WTC11 (cell line): ENCODE results near the gene EPS8L2. TPM values are rescaled to one million over a fixed set of nuclear protein-coding genes. Genes with fewer than 3 reads are reported as not detected.

ENCODE experiments used
- ATAC-seq: fragments of 200-7000 bp; cut with Tn5 transposase; 2 replicates; pipeline ENCODE4 v1.10.0; 2021; ENCODE audit warnings: mild to moderate bottlenecking, moderate library complexity
- CTCF ChIA-PET: fragments of 300-600 bp; sonication (Branson Sonifier 250); formaldehyde crosslinking; loops from one replicate; lab custom pipeline; 2021; ENCODE audit warnings: antibody characterized with exemption; lab: Charles Lee
- POLR2A ChIA-PET: fragments of 350-600 bp; sonication (Branson Sonifier 250); formaldehyde crosslinking; loops from one replicate; lab custom pipeline; 2021; ENCODE audit warnings: antibody characterized with exemption; lab: Charles Lee
- DNase-seq: peaks from one replicate; pipeline ENCODE4 v3.0.0; 2021; ENCODE audit warnings: low spot score
- H3K27ac Mint-ChIP-seq: 2 replicates; pipeline ENCODE4 v1.8.0; 2021; ENCODE audit warnings: mixed read lengths
- H3K27me3 Mint-ChIP-seq: 2 replicates; pipeline ENCODE4 v1.8.0; 2021; ENCODE audit warnings: low read depth, mild to moderate bottlenecking, moderate library complexity, mixed read lengths
- H3K36me3 Mint-ChIP-seq: 2 replicates; pipeline ENCODE4 v1.8.0; 2021; ENCODE audit warnings: mixed read lengths
- H3K4me1 Mint-ChIP-seq: 2 replicates; pipeline ENCODE4 v1.8.0; 2022; ENCODE audit warnings: mixed read lengths
- H3K4me3 Mint-ChIP-seq: 2 replicates; pipeline ENCODE4 v1.8.0; 2021; ENCODE audit warnings: mild to moderate bottlenecking, moderate library complexity, mixed read lengths
- H3K9me3 Mint-ChIP-seq: 2 replicates; pipeline ENCODE4 v1.8.0; 2021; ENCODE audit warnings: mixed read lengths
- CREM ChIP-seq: sonication (generic); formaldehyde crosslinking; IDR thresholded peaks from 2 replicates; pipeline ENCODE4 v1.8.1; 2022; ENCODE audit warnings: mild to moderate bottlenecking, missing genetic modification reagents, moderate library complexity
- FOXJ3 ChIP-seq: sonication (generic); formaldehyde crosslinking; IDR thresholded peaks from 2 replicates; pipeline ENCODE4 v1.9.0; 2021; ENCODE audit warnings: missing genetic modification reagents, mild to moderate bottlenecking, borderline replicate concordance
- FOXP1 ChIP-seq: sonication (generic); formaldehyde crosslinking; IDR thresholded peaks from 2 replicates; pipeline ENCODE4 v1.8.0; 2022; ENCODE audit warnings: missing genetic modification reagents, mild to moderate bottlenecking, moderate library complexity, borderline replicate concordance
- IRF2 ChIP-seq: sonication (generic); formaldehyde crosslinking; IDR thresholded peaks from 2 replicates; pipeline ENCODE4 v1.8.0; 2022; ENCODE audit warnings: low read depth, missing genetic modification reagents, borderline replicate concordance
- NFE2L1 ChIP-seq: sonication (generic); formaldehyde crosslinking; IDR thresholded peaks from 2 replicates; pipeline ENCODE4 v1.8.1; 2023; ENCODE audit warnings: missing genetic modification reagents
- OVOL2 ChIP-seq: fragments of 250-450 bp; sonication (Bioruptor Pico); IDR thresholded peaks from 2 replicates; pipeline ENCODE4 v1.9.0; 2021; ENCODE audit warnings: mild to moderate bottlenecking, borderline replicate concordance
- SMAD3 ChIP-seq: sonication (generic); formaldehyde crosslinking; IDR thresholded peaks from 2 replicates; pipeline ENCODE4 v1.8.0; 2022; ENCODE audit warnings: missing genetic modification reagents, mild to moderate bottlenecking, borderline replicate concordance
- SP1 ChIP-seq: sonication (generic); formaldehyde crosslinking; conservative IDR thresholded peaks from 2 replicates; pipeline ENCODE4 v1.8.1; 2022; ENCODE audit warnings: missing genetic modification reagents
- TCF7 ChIP-seq: sonication (generic); formaldehyde crosslinking; IDR thresholded peaks from 2 replicates; pipeline ENCODE4 v1.8.0; 2022; ENCODE audit warnings: mild to moderate bottlenecking, low read depth, missing genetic modification reagents, moderate library complexity
- TP53 ChIP-seq: sonication (generic); formaldehyde crosslinking; IDR thresholded peaks from 2 replicates; pipeline ENCODE4 v1.8.1; 2023; ENCODE audit warnings: mild to moderate bottlenecking, missing genetic modification reagents
- ZNF232 ChIP-seq: sonication (generic); formaldehyde crosslinking; IDR thresholded peaks from 2 replicates; pipeline ENCODE4 v1.8.0; 2022; ENCODE audit warnings: mild to moderate bottlenecking, missing genetic modification reagents
- total RNA-seq: library from RNA; stranded (reverse); gene quantifications from 3 replicates; pipeline ENCODE4 v1.2.3, GENCODE V29; 2021
- TF ChIP-seq, protein P1 (sequence below): sonication (generic); formaldehyde crosslinking; conservative IDR thresholded peaks from 2 replicates; pipeline ENCODE4 v1.8.1; 2022; ENCODE audit warnings: mild to moderate bottlenecking, missing genetic modification reagents
- TF ChIP-seq, protein P2 (sequence below): sonication (generic); formaldehyde crosslinking; IDR thresholded peaks from 2 replicates; pipeline ENCODE4 v1.8.1; 2022; ENCODE audit warnings: low read depth, mild to moderate bottlenecking, moderate library complexity, missing genetic modification reagents, borderline replicate concordance
- TF ChIP-seq, protein P3 (sequence below): sonication (generic); formaldehyde crosslinking; IDR thresholded peaks from 2 replicates; pipeline ENCODE4 v1.8.1; 2022; ENCODE audit warnings: mild to moderate bottlenecking, moderate library complexity, missing genetic modification reagents
- TF ChIP-seq, protein P4 (sequence below): sonication (generic); formaldehyde crosslinking; IDR thresholded peaks from 2 replicates; pipeline ENCODE4 v1.8.0; 2022; ENCODE audit warnings: mild to moderate bottlenecking, missing genetic modification reagents
- TF ChIP-seq, protein P5 (sequence below): sonication (generic); formaldehyde crosslinking; IDR thresholded peaks from 2 replicates; pipeline ENCODE4 v1.8.0; 2022; ENCODE audit warnings: mild to moderate bottlenecking, missing genetic modification reagents

Gene EPS8L2
- total RNA-seq, 1 experiment from 2014 or later, result 51.6 TPM

DNA sequence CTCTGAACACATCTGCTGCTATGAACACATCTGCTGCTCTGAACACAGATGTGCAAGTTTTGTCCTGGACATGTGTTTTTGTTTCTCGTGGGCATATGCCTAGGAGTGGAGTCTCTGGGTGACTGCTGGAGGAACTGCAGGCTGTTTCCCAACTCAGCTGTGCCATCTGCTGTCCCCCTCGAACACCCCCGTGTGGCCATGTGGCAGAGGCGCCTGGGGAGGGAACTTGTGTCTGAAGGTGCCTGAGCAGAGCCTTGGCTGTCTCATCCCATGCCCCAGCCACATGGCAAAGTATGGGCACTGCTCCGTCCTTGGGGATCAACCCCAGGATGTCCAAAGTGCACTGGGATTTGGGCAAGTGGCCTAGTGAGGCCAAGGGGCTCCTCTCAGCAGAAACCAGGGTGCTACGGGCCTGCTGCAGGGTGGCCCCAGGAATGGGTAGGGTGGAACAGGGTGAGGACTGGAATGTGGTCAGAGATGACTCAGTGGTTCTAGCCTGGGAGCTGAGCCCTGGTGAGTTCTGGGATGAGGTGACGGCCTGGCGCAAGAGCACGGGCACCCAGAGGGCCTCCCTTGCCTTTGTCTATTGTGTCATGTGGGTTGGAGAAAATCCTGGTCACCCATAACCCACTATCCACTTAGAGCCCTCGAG is 56.5 kb downstream of the EPS8L2 start:
- POLR2A ChIA-PET, result interaction anchor here (0.6 to 2.0 kb wide), 6 partner anchors 9 to 383 kb away, joined by 3 to 10 read pairs (median 4); partner anchors contain the start of genes EPS8L2, GATD1, TALDO1 and TMEM80
- Mint-ChIP-seq H3K4me3 (no peak overlapping the region), H3K27me3 (no peaks in the 10 kb centered on the region), H3K9me3 (no peaks in the 10 kb centered on the region), H3K4me1 (peaks cover 12% of the 10 kb centered on the region), H3K27ac (peak overlapping the region; percentile 91), H3K36me3 (peaks cover 51% of the 10 kb centered on the region)
- peak; percentile 23 for ATAC-seq
- CTCF ChIA-PET, result interaction anchor here (1.0 to 7.1 kb wide), 9 partner anchors 14 to 150 kb away, joined by 3 to 94 read pairs (median 4); partner anchors contain the start of genes CEND1, GATD1 and TALDO1
- DNase-seq, result no peak
- TF ChIP-seq FOXJ3 (CRISPR knock-in tag) (no peak), FOXP1 (CRISPR knock-in tag) (peak; percentile 57; the same call in 1 of the 2 replicates), SP1 (CRISPR knock-in tag) (0 out of 2 replicates have a peak, but pooled peaks have one; percentile 15), NFE2L1 (CRISPR knock-in tag) (0 out of 2 replicates have a peak, but pooled peaks have one; percentile 24), SMAD3 (CRISPR knock-in tag) (peak; percentile 19; the same call in 1 of the 2 replicates), OVOL2 (CRISPR knock-in tag) (no peak), ZNF232 (CRISPR knock-in tag) (0 out of 2 replicates have a peak, but pooled peaks have one; percentile 55), CREM (CRISPR knock-in tag) (no peak), TCF7 (CRISPR knock-in tag) (0 out of 2 replicates have a peak, but pooled peaks have one; percentile 34)
- TF ChIP-seq, protein P1, sequence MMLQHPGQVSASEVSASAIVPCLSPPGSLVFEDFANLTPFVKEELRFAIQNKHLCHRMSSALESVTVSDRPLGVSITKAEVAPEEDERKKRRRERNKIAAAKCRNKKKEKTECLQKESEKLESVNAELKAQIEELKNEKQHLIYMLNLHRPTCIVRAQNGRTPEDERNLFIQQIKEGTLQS (CRISPR knock-in tag), result no peak

DNA sequence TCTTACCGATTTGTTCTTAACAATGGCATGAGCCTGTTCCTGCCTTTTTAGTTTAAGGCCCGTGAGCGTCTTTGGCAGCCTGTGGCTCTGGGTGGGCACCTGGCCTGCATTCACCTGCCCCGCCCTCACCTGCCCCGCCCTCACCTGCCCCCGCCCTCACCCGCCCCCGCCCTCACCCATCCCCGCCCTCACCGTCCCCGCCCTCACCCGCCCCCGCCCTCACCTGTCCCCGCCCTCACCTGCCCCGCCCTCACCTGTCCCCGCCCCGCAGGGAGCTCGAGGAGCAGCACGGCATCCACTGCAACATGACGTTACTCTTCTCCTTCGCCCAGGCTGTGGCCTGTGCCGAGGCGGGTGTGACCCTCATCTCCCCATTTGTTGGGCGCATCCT is 57.0 kb downstream of the EPS8L2 start:
- ATAC-seq, result peak; percentile 36
- H3K4me3 Mint-ChIP-seq, result no peak overlapping the region
- H3K27ac Mint-ChIP-seq, result peak overlapping the region; percentile 91; the same call in 1 of the 2 replicates
- POLR2A ChIA-PET, result interaction anchor here (0.5 to 2.0 kb wide), 8 partner anchors 9 to 147 kb away, joined by 3 to 10 read pairs (median 4); partner anchors contain the start of genes EPS8L2, GATD1, TALDO1 and TMEM80
- peaks cover 48% of the 10 kb centered on the region for H3K36me3 Mint-ChIP-seq
- H3K27me3 Mint-ChIP-seq, result no peaks in the 10 kb centered on the region
- TF ChIP-seq TP53, result no peak
- TF ChIP-seq, protein P2, sequence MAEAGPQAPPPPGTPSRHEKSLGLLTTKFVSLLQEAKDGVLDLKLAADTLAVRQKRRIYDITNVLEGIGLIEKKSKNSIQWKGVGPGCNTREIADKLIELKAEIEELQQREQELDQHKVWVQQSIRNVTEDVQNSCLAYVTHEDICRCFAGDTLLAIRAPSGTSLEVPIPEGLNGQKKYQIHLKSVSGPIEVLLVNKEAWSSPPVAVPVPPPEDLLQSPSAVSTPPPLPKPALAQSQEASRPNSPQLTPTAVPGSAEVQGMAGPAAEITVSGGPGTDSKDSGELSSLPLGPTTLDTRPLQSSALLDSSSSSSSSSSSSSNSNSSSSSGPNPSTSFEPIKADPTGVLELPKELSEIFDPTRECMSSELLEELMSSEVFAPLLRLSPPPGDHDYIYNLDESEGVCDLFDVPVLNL (CRISPR knock-in tag), result no peak
- TF ChIP-seq, protein P3, sequence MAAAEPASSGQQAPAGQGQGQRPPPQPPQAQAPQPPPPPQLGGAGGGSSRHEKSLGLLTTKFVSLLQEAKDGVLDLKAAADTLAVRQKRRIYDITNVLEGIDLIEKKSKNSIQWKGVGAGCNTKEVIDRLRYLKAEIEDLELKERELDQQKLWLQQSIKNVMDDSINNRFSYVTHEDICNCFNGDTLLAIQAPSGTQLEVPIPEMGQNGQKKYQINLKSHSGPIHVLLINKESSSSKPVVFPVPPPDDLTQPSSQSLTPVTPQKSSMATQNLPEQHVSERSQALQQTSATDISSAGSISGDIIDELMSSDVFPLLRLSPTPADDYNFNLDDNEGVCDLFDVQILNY (CRISPR knock-in tag), result no peak
- TF ChIP-seq, protein P4, sequence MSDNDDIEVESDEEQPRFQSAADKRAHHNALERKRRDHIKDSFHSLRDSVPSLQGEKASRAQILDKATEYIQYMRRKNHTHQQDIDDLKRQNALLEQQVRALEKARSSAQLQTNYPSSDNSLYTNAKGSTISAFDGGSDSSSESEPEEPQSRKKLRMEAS (CRISPR knock-in tag), result 0 out of 2 replicates have a peak, but pooled peaks have one; percentile 3
- TF ChIP-seq, protein P5, sequence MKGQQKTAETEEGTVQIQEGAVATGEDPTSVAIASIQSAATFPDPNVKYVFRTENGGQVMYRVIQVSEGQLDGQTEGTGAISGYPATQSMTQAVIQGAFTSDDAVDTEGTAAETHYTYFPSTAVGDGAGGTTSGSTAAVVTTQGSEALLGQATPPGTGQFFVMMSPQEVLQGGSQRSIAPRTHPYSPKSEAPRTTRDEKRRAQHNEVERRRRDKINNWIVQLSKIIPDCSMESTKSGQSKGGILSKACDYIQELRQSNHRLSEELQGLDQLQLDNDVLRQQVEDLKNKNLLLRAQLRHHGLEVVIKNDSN (CRISPR knock-in tag), result no peak
- no peak for TF ChIP-seq IRF2 (CRISPR knock-in tag)
- CTCF ChIA-PET, result interaction anchor here (0.9 to 7.1 kb wide), 11 partner anchors 8 to 150 kb away, joined by 3 to 94 read pairs (median 4); partner anchors contain the start of genes CEND1, GATD1 and TALDO1
- peaks cover 12% of the 10 kb centered on the region for H3K4me1 Mint-ChIP-seq
- DNase-seq, result peak; percentile 61
- H3K9me3 Mint-ChIP-seq, result no peaks in the 10 kb centered on the region
